GM06990 (cell line): Measurements from ENCODE around the gene CMSS1.
"Not testable (repeated sequence)": the region's sequence is repeated elsewhere in the genome, so short reads cannot be mapped to it uniquely, and the experiment has no call there.

Experiments used
- DNase-seq: peaks from one replicate; pipeline ENCODE4 v3.0.0-alpha.2; 2011; ENCODE audit not compliant: insufficient read length; ENCODE audit errors: extremely low read depth
- H3K27me3 ChIP-seq: replicated peaks from 2 replicates; pipeline ENCODE4 v1.6.0; 2011; ENCODE audit warnings: low read length; ENCODE audit not compliant: control insufficient read depth, insufficient read depth
- H3K36me3 ChIP-seq: 2 replicates; pipeline ENCODE4 v1.5.1; 2011; ENCODE audit warnings: low read length; ENCODE audit not compliant: control insufficient read depth, insufficient read depth
- H3K4me3 ChIP-seq: replicated peaks from 2 replicates; pipeline ENCODE4 v1.5.1; 2011; ENCODE audit warnings: low read depth, mild to moderate bottlenecking, control low read depth, low read length
- TF ChIP-seq, protein P1 (sequence below): IDR thresholded peaks from 2 replicates; pipeline ENCODE4 v1.5.1; 2011; ENCODE audit warnings: low read length, control low read depth, mild to moderate bottlenecking, inconsistent platforms; ENCODE audit not compliant: insufficient read depth, poor library complexity, severe bottlenecking

Gene CMSS1

DNA sequence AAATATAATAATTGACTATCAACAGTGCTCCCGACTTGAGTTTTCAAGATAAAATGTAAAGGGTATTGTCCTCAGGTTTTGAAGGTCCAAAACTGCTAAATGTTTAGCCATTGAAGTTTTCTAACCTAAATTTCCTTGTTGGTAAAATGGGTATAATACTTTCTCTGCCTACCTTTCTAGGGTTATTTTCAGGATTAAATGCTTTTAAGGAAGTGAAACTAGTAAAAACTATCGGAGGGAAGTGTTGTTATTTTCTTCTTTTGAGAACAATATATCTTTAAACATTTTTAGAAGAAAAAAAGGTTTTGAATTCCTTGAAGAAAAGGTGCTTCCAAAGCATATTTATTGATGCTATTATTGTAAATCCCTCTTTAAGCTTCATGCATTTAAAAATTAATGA is 229.3 kb downstream of the CMSS1 start:
- no peaks in the 10 kb centered on the region for H3K36me3 ChIP-seq
- H3K27me3 ChIP-seq = no peaks in the 10 kb centered on the region
- TF ChIP-seq, protein P1, sequence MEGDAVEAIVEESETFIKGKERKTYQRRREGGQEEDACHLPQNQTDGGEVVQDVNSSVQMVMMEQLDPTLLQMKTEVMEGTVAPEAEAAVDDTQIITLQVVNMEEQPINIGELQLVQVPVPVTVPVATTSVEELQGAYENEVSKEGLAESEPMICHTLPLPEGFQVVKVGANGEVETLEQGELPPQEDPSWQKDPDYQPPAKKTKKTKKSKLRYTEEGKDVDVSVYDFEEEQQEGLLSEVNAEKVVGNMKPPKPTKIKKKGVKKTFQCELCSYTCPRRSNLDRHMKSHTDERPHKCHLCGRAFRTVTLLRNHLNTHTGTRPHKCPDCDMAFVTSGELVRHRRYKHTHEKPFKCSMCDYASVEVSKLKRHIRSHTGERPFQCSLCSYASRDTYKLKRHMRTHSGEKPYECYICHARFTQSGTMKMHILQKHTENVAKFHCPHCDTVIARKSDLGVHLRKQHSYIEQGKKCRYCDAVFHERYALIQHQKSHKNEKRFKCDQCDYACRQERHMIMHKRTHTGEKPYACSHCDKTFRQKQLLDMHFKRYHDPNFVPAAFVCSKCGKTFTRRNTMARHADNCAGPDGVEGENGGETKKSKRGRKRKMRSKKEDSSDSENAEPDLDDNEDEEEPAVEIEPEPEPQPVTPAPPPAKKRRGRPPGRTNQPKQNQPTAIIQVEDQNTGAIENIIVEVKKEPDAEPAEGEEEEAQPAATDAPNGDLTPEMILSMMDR = no peak
- no peak overlapping the region for H3K4me3 ChIP-seq
- DNase-seq = peak; percentile 40

DNA sequence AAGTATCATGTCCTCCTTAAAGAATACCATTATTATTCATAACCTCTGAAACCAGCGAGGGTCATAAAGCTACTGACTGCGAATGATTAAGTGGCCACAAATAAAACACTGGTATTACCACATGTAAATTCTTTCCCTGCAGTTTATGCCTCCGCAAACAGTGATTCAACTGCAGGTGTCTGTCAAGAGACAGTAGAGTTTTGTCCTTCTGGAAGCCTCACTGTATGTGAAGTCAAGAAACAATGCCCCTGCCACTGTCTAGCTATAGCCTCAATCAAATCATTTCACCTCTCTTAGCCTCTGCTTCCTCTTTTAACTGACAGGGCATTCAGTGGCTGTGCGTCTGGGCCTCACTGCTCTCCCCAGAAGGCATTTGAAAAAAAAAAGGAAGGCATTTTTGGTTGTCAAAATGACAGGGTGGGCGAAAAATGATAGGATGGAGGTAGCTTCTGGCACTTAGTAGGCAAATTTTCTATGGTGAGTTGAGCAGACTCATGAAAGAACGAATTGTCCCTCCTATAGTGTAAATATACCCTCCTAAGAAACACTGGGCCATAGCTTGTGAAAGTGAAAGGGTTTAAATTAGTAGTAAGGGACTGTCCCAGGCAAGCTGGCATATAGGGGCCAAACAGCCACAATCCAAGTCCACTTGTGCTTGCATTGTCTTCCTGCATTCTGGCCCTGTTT is 229.9 kb downstream of the CMSS1 start:
- H3K27me3 ChIP-seq = no peaks in the 10 kb centered on the region
- no peaks in the 10 kb centered on the region for H3K36me3 ChIP-seq
- TF ChIP-seq, protein P1 = no peak
- peak overlapping the region; percentile 19; the same call in 1 of the 2 replicates for H3K4me3 ChIP-seq
- DNase-seq = peak; percentile 65

DNA sequence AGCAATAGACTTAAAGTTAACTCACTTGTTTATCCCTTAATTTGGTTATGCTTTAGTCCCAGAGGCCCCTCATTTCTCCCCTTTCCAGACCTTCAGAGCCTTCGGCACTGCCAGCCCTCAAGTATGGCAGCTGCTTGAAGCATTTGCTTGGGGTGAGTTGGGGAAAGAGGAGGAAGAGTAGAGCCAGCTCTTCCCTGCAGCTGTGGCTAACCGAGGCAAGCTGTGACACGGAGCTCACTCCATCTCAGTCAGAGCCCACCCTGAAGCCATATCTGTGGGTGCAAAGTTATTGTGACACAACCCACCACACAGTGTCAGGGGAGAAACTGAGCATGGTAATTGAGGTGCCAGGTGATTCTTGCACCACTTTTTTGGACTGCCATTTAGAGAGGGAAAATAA is 230.6 kb downstream of the CMSS1 start:
- Histone ChIP-seq H3K4me3 (peak overlapping the region; percentile 19; the same call in 1 of the 2 replicates), H3K27me3 (no peaks in the 10 kb centered on the region), H3K36me3 (no peaks in the 10 kb centered on the region)
- no peak for DNase-seq
- TF ChIP-seq, protein P1 = no peak

DNA sequence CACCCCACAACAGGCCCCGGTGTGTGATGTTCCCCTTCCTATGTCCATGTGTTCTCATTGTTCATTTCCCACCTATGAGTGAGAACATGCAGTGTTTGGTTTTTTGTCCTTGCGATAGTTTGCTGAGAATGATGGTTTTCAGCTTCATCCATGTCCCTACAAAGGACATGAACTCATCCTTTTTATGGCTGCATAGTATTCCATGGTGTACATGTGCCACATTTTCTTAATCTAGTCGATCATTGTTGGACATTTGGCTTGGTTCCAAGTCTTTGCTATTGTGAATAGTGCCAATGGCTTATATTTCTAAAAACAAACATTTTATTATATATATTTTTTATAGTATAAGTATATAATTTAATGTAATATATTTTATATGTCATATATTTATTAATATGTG is 233.9 kb downstream of the CMSS1 start:
- H3K4me3 ChIP-seq, H3K36me3 ChIP-seq, H3K27me3 ChIP-seq, DNase-seq: not testable (repeated sequence)

DNA sequence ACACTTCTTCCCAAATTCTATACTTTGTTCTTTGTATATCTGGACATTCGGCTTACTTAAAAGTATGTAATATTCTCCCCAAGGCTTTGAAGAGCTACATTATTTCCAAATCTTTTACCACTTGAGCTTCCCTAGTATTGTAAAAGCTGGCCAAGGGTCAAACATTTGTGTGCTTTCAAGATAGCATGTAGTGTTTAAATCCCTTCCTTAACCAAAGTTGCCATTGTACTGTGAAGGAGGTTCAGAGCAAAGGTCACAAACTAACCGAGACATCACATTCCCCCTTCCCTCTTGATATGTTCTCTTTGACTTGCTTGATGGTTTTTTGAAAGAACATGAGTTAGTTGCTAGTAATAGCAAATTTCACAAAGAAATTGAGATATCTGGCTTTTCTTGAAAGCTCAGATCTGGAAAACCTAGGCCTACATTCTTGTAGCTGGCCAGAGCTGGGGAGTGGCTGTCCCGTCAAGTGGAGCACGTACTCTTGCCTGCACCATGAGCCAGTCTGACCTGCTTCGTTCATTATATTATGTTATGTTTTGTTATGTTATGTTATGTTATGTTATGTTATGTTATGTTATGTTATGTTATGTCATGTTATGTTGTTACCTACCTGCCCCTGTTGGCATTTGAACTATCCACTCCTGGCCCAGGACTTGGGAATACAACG is 236.4 kb downstream of the CMSS1 start:
- Histone ChIP-seq H3K36me3 (no peaks in the 10 kb centered on the region), H3K4me3 (no peak overlapping the region), H3K27me3 (no peaks in the 10 kb centered on the region)
- DNase-seq = no peak
- TF ChIP-seq, protein P1 = no peak

DNA sequence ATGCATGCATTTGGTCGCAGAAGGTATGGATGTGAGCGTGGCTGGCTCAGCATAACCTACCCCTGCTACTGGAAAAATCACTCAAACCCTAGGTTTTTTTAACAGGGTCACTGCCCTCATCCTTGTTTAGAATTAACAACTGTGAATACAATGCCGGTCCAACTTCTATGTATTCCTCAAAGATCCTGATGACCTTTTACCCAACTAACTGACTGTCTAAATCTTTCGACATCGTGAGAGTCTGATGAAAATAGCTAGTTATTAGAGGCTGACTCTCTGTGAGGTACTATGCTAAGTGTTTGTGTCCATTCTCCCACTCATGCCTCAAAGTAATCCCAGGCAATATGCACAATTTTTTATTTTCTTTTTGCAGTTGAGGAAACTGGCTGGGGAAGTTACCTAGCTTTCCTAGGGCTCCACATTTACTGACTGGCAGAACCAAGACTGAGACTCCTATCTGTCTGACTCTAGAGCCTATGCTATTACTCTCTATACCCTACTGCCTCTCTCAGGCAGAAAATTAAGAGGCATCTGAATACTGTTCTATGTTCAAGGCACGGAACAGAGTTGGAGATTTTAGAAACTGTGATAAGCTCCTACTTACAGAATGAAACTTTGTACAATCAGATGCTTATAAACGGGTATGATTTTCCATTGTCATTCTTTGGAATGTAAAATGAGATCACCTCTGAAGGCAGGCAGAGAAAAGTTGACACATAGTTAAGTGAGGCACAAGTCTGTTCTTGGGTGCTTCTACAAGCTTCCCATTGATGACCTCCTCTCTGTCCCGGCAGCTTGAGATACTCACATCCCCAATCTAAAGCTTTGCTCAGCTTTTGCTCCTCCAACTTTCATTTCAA is 240.3 kb downstream of the CMSS1 start:
- Histone ChIP-seq H3K4me3 (no peak overlapping the region), H3K36me3 (no peaks in the 10 kb centered on the region), H3K27me3 (no peaks in the 10 kb centered on the region)
- TF ChIP-seq, protein P1 = no peak
- DNase-seq = no peak
